Neural cell (in vitro differentiated cells): ENCODE measurements around the gene GAREM1. TPM values are rescaled to one million over a fixed set of nuclear protein-coding genes. Genes with fewer than 3 reads are reported as not detected.

ENCODE experiments used
- H2AFZ ChIP-seq: fragments of 200-600, 300-800 bp; sonication (generic), shearing (Covaris generic); 2 replicates; pipeline ENCODE4 v1.6.0; 2014; ENCODE audit warnings: low read depth, mild to moderate bottlenecking, antibody characterized with exemption, low read length, moderate library complexity
- H3F3A ChIP-seq: fragments of 200-600 bp; shearing (Covaris generic); 2 replicates; pipeline ENCODE4 v1.6.1; 2016; ENCODE audit warnings: mild to moderate bottlenecking, moderate library complexity, mixed read lengths, antibody characterized with exemption, low read length; ENCODE audit not compliant: insufficient read depth, poor library complexity, severe bottlenecking
- H3K27ac ChIP-seq: fragments of 200-600, 300-800 bp; sonication (generic), shearing (Covaris generic); 2 replicates; pipeline ENCODE4 v1.5.1; 2014; ENCODE audit warnings: mild to moderate bottlenecking, low read length, moderate library complexity
- H3K27me3 ChIP-seq: fragments of 300-800, 200-600 bp; sonication (generic), shearing (Covaris generic); 2 replicates; pipeline ENCODE4 v1.6.0; 2014; ENCODE audit warnings: mild to moderate bottlenecking, low read depth, low read length, moderate library complexity; ENCODE audit not compliant: insufficient read depth
- H3K36me3 ChIP-seq: fragments of 300-800, 200-600 bp; sonication (generic), shearing (Covaris generic); 2 replicates; pipeline ENCODE4 v1.5.1; 2014; ENCODE audit warnings: mild to moderate bottlenecking, antibody characterized with exemption, low read length, moderate library complexity; ENCODE audit not compliant: insufficient read depth
- H3K4me2 ChIP-seq: fragments of 300-800, 200-600 bp; sonication (generic), shearing (Covaris generic); 2 replicates; pipeline ENCODE4 v1.6.0; 2014; ENCODE audit warnings: mild to moderate bottlenecking, low read length
- H3K4me3 ChIP-seq: fragments of 300-800, 200-600 bp; sonication (generic), shearing (Covaris generic); 2 replicates; pipeline ENCODE4 v1.5.1; 2014; ENCODE audit warnings: mild to moderate bottlenecking, low read length, moderate library complexity
- H3K79me2 ChIP-seq: fragments of 200-600 bp; shearing (Covaris generic); replicated peaks from 2 replicates; pipeline ENCODE4 v1.6.0; 2014; ENCODE audit warnings: mild to moderate bottlenecking, low read length, moderate library complexity; ENCODE audit not compliant: insufficient read depth
- H3K9ac ChIP-seq: fragments of 300-800, 200-600 bp; sonication (generic), shearing (Covaris generic); 2 replicates; pipeline ENCODE4 v1.6.1; 2016; ENCODE audit warnings: mild to moderate bottlenecking, low read length, mixed read lengths
- H3K9me2 ChIP-seq: fragments of 200-600 bp; shearing (Covaris generic); 2 replicates; pipeline ENCODE4 v1.6.1; 2016; ENCODE audit warnings: mild to moderate bottlenecking, low read length, mixed read lengths; ENCODE audit not compliant: insufficient read depth
- H3K9me3 ChIP-seq: fragments of 200-600, 300-800 bp; sonication (generic), shearing (Covaris generic); 2 replicates; pipeline ENCODE4 v1.6.1; 2016; ENCODE audit warnings: mild to moderate bottlenecking, mixed run types, low read length, moderate library complexity, mixed read lengths
- H4K20me1 ChIP-seq: fragments of 200-600 bp; shearing (Covaris generic); 2 replicates; pipeline ENCODE4 v1.6.1; 2016; ENCODE audit warnings: mild to moderate bottlenecking, mixed run types; ENCODE audit not compliant: insufficient read depth
- CTCF ChIP-seq: fragments of 450-650 bp; IDR thresholded peaks from 2 replicates; pipeline ENCODE4 v1.5.1; 2014; ENCODE audit warnings: antibody characterized with exemption, mild to moderate bottlenecking, moderate library complexity; ENCODE audit not compliant: poor library complexity, severe bottlenecking
- EP300 ChIP-seq: fragments of 450-650 bp; conservative IDR thresholded peaks from 2 replicates; pipeline ENCODE4 v1.6.1; 2014; ENCODE audit warnings: antibody characterized with exemption, mild to moderate bottlenecking, moderate library complexity; ENCODE audit not compliant: poor library complexity, severe bottlenecking
- EZH2 ChIP-seq: fragments of 200-600, 300-800 bp; shearing (Covaris generic), sonication (generic); IDR thresholded peaks from 2 replicates; pipeline ENCODE4 v1.6.1; 2014; ENCODE audit warnings: antibody characterized with exemption, low read length, borderline replicate concordance, mild to moderate bottlenecking; ENCODE audit not compliant: insufficient read depth, poor library complexity, severe bottlenecking
- MXI1 ChIP-seq: fragments of 450-650 bp; conservative IDR thresholded peaks from 2 replicates; pipeline ENCODE4 v1.6.1; 2014; ENCODE audit warnings: antibody characterized with exemption, mild to moderate bottlenecking; ENCODE audit not compliant: poor library complexity, severe bottlenecking
- POLR2AphosphoS5 ChIP-seq: IDR thresholded peaks from 2 replicates; pipeline ENCODE4 v1.6.1; 2012
- RAD21 ChIP-seq: fragments of 450-650 bp; conservative IDR thresholded peaks from 2 replicates; pipeline ENCODE4 v1.6.1; 2014; ENCODE audit warnings: antibody characterized with exemption, mild to moderate bottlenecking, moderate library complexity
- REST ChIP-seq: IDR thresholded peaks from 2 replicates; pipeline ENCODE4 v1.6.1; 2012; ENCODE audit warnings: borderline replicate concordance
- SMC3 ChIP-seq: fragments of 450-650 bp; conservative IDR thresholded peaks from 2 replicates; pipeline ENCODE4 v1.6.1; 2014; ENCODE audit warnings: antibody characterized with exemption, mild to moderate bottlenecking, moderate library complexity; ENCODE audit not compliant: poor library complexity
- TAF1 ChIP-seq: IDR thresholded peaks from 2 replicates; pipeline ENCODE4 v1.6.1; 2012; ENCODE audit warnings: low read depth
- polyA plus RNA-seq: library from polyadenylated mRNA; depleted of rRNA; stranded (reverse); fragments of >200 nt; gene quantifications from 2 replicates; pipeline ENCODE4 v1.2.3, GENCODE V29; 2014

Gene GAREM1
- polyA plus RNA-seq, 1 donor from 2014 or later: 1.3 TPM

- H3F3A ChIP-seq: no peaks in the 10 kb centered on the region
- no peak overlapping the region for H2AFZ ChIP-seq
- no peak overlapping the region for H3K9ac ChIP-seq
Measured at GRCh38 chr18:32287249-32287648, 183.4 kb downstream of the GAREM1 start.

GRCh38 chr18:32286749-32287148, 183.9 kb downstream of the GAREM1 start:
- Histone ChIP-seq H3K9me3 (no peaks in the 10 kb centered on the region), H3K27me3 (no peaks in the 10 kb centered on the region), H3K4me3 (no peak overlapping the region), H3K36me3 (no peaks in the 10 kb centered on the region), H3K9ac (no peak overlapping the region), H3K4me2 (no peak overlapping the region), H3K9me2 (no peaks in the 10 kb centered on the region), H3K79me2 (no peaks in the 10 kb centered on the region), H4K20me1 (no peaks in the 10 kb centered on the region), H3K27ac (no peak overlapping the region), H3F3A (no peaks in the 10 kb centered on the region), H2AFZ (no peak overlapping the region)
- TF ChIP-seq POLR2AphosphoS5 (no peak), SMC3 (no peak), EP300 (no peak), MXI1 (no peak), CTCF (no peak), TAF1 (no peak), EZH2 (no peak)

More at GRCh38 chr18:32287249-32287648, 183.4 kb downstream of the GAREM1 start:
- no peaks in the 10 kb centered on the region for H3K79me2 ChIP-seq
- no peaks in the 10 kb centered on the region for H3K27me3 ChIP-seq
- no peaks in the 10 kb centered on the region for H3K36me3 ChIP-seq
- TF ChIP-seq POLR2AphosphoS5 (no peak), EZH2 (no peak), TAF1 (no peak), SMC3 (no peak), RAD21 (no peak), MXI1 (no peak), REST (no peak), CTCF (no peak), EP300 (no peak)
- no peaks in the 10 kb centered on the region for H3K9me2 ChIP-seq
- H3K9me3 ChIP-seq: no peaks in the 10 kb centered on the region
- H4K20me1 ChIP-seq: no peaks in the 10 kb centered on the region
- H3K4me2 ChIP-seq: no peak overlapping the region
- no peak overlapping the region for H3K4me3 ChIP-seq
- H3K27ac ChIP-seq: no peak overlapping the region
